Skeletal muscle cell (primary cell): ENCODE data around the gene GRID2.
A peak's percentile ranks its signal among the peaks of the same experiment; 100 is the strongest.

Experiments used
- DNase-seq: peaks from one replicate; pipeline ENCODE4 v3.0.0-alpha.2; 2010; ENCODE audit warnings: low read depth
- H3K4me3 ChIP-seq: 2 replicates; pipeline ENCODE4 v1.5.1; 2011; ENCODE audit warnings: low read depth, mild to moderate bottlenecking, control low read depth, low read length, moderate library complexity

The GRID2 gene

GRCh38 chr4:93127489-93127888 is 823.7 kb downstream of the GRID2 start:
- H3K4me3 ChIP-seq: no peak overlapping the region
- DNase-seq: no peak

- DNase-seq: no peak
Measured at GRCh38 chr4:93132631-93133030, 828.9 kb downstream of the GRID2 start.

GRCh38 chr4:93139118-93139517 is 835.4 kb downstream of the GRID2 start:
- DNase-seq: no peak
- H3K4me3 ChIP-seq: no peak overlapping the region

More at GRCh38 chr4:93132631-93133030, 828.9 kb downstream of the GRID2 start:
- H3K4me3 ChIP-seq: no peak overlapping the region

DNA sequence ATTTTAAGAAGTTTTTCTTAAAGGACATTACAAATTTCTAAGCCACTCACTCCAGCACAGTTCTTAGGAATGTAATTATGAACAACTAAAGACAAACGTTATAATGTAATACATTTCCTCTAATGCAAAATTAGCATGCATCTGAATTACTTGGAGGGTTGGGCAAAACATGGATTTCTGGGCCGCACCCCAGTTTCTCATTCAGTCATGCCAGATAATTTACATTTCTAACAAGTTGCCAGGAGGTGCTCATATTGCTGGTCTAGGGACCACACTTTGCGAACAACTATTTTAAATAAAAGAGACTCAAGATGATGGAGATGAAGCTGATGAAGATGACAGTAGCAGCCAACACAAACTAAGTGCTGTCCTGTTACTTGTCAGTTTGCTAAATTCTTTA is 840.1 kb downstream of the GRID2 start:
- no peak overlapping the region for H3K4me3 ChIP-seq
- no peak for DNase-seq

- no peak overlapping the region for H3K4me3 ChIP-seq
- no peak for DNase-seq
Measured at GRCh38 chr4:93144644-93145043, 840.9 kb downstream of the GRID2 start.

DNA sequence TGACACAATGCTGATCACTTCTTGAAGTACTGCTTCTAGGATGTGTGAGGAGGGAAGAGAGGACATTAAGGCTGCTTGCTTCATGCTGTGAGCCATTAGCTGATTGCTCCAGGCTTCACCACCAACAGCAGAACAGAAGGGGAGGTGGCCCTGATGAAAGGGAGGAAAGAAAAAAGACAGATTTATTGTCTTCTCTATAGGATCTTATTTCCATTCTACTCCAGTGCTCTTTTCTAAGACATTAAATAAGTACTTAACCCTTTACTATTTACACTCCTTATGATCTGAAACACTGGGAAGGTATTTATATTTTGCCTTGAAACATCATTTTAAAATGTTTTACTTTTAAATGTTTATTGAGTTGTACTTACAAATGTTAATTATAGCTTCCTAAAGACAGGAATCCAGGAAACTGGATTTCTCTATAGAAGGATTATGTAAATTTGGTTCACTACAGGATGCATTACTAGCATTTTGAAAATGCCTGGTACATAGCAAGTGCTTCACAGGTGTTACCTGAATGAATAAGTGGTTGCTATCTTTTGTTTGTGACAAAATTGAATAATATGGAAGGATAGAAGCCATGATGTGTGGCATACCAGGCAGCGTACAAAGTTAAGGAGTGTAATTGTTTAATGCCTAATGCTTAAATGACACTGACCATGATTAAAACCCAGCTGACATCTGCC is 843.9 kb downstream of the GRID2 start:
- no peak for DNase-seq
- H3K4me3 ChIP-seq: no peak overlapping the region

DNA sequence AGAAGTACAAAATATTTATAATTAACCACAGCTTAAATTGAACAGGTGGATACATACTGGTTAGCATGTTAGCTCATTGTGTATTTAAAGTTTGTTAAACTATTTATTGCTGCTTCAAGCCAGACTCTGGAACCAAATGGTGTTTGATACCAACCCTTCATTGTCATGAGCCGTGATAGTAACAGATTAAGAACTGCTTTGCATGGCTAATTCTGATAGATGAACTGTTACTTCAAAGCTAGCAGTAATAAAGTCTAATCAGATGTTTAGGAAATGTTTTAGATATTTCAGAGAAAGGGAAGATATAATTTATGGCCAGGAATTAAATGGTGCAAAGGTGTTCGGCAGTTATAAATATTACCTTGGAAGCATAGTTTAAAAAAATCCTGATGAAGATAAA is 848.7 kb downstream of the GRID2 start:
- H3K4me3 ChIP-seq: no peak overlapping the region
- no peak for DNase-seq

- DNase-seq: no peak
- H3K4me3 ChIP-seq: no peak overlapping the region
Measured at GRCh38 chr4:93157986-93158385, 854.2 kb downstream of the GRID2 start.

GRCh38 chr4:93168053-93168452 is 864.3 kb downstream of the GRID2 start:
- H3K4me3 ChIP-seq: no peak overlapping the region
- no peak for DNase-seq

DNA sequence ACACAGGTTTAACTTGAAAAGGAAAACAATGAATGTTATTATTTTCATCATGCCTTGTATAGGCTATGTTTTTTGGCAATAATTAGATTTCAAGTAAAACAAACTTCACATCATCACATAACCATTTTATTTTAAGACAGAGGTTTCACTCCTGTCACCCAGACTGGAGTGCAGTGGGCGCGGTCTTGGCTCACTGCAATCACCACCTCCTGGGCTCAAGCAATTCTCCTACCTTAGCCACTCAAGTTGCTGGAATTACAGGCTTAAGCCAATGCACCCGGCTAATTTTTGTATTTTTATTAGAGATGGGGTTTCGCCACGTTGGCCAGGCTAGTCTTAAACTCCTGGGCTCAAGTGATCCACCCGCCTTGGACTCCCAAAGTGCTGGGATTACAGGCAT is 866.2 kb downstream of the GRID2 start:
- no peak overlapping the region for H3K4me3 ChIP-seq
- no peak for DNase-seq

DNA sequence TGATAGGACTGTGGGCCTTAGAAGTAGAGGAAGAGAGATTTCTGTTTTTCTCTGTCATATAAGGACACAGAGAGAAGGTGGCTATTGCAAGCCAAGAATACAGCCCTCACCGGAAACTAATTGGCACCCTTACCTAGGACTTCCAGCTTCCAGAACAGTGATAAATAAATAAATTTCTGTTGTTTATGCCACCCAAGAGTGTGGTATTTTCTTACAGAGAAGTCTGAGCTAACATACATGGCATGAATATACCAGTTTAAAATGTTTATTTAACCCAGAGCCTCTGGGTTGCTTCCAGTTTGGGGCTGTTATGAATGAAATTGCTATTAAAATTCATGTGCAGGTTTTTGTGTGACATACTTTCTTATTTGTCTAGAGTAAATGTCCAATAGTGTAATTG is 870.8 kb downstream of the GRID2 start:
- no peak for DNase-seq
- H3K4me3 ChIP-seq: no peak overlapping the region

DNA sequence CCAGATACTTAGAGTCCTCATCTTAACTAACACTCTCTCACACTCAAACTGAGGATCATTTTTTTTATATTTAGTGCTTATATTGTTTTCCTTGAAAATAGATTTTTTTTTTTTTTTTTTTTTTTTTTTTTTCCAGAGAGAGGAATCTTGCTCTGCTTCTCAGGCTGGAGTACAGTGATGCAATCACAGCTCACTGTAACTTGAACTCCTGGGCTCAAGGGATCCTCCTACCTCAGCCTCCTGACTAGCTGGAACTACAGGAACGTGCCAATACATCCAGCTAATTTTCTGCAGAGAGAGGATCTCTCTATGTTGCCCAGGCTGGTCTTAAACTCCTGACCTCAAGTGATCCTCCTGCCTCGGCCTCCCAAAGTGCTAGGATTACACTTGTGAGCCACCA is 874.5 kb downstream of the GRID2 start:
- peak; percentile 25 for DNase-seq

DNA sequence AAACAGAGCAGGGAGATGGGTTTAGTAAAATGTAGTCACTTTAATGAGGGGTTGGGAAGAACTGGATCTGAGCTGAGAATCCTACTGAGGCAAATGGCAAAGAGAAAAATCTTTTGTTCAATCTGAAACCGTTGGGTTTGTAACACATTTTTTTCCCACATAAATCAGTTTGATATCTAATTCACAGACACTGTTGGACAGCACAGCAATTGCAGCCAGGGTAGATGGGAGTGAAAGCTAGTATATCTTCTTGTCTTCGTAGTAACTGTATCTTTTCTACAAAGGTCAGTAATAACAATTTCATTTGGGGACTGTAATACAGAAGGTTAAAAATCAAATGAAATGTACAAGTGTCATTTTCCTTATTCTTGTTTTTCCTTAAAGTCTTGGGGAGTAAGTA is 875.3 kb downstream of the GRID2 start:
- no peak overlapping the region for H3K4me3 ChIP-seq
- DNase-seq: no peak

More for the DNA sequence above, 874.5 kb downstream of the GRID2 start:
- no peak overlapping the region for H3K4me3 ChIP-seq

DNA sequence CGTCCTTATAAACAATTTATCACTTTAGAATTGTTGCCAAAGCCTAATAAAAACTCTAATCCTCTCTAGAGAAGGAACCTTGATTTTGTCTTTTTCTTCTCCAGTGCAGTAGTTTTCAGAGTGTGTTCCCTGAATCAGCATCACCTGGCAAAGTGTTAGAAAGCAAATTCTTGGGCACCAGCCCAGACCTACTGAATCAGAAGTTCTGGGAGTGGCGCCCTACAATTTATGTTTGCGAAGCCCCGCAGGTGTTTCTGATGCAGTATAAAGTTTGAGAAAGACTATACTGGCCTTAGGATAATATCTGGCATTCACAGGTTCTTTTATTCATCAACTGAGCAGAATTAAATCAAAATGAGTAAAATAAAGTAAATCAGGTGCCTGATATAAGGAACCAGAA is 879.0 kb downstream of the GRID2 start:
- no peak for DNase-seq
- H3K4me3 ChIP-seq: no peak overlapping the region

GRCh38 chr4:93183576-93183975 is 879.8 kb downstream of the GRID2 start:
- H3K4me3 ChIP-seq: no peak overlapping the region
- no peak for DNase-seq

DNA sequence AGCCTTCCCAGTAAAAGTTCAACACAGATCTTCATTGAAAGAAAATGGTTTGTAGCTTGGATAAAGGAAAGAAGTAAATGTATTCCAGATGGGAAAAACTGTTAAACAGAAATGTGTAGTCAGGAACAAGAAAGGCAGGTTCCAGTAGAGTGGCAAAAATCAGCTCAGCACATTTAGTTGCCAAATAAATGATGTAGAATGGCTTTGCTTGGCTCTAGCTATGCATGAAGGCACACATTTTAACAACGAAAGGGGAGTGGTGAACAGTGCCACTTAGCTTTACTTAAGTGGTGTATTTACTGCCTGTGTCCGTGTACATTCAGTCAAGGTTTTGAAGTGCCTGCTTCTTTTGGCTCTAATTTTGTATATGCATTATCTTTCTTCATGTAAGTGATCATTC is 880.3 kb downstream of the GRID2 start:
- DNase-seq: no peak
- H3K4me3 ChIP-seq: no peak overlapping the region

- DNase-seq: no peak
Measured at GRCh38 chr4:93186846-93187245, 883.1 kb downstream of the GRID2 start.

GRCh38 chr4:93187466-93187865 is 883.7 kb downstream of the GRID2 start:
- no peak for DNase-seq
- H3K4me3 ChIP-seq: no peak overlapping the region

More at GRCh38 chr4:93186846-93187245, 883.1 kb downstream of the GRID2 start:
- no peak overlapping the region for H3K4me3 ChIP-seq

- H3K4me3 ChIP-seq: no peak overlapping the region
- no peak for DNase-seq
Measured at GRCh38 chr4:93187892-93188291, 884.1 kb downstream of the GRID2 start.

GRCh38 chr4:93199492-93199891 is 895.7 kb downstream of the GRID2 start:
- H3K4me3 ChIP-seq: no peak overlapping the region
- peak; percentile 5 for DNase-seq

- DNase-seq: no peak
- no peak overlapping the region for H3K4me3 ChIP-seq
Measured at GRCh38 chr4:93201471-93202096, 897.8 kb downstream of the GRID2 start.
